ENCODE results near the gene SAMD15.
"Not testable (repeated sequence)": the region's sequence is repeated elsewhere in the genome, so short reads cannot be mapped to it uniquely, and the experiment has no call there.

SAMD15 gene

GRCh38 chr14:77376771-77377501, at the start of gene SAMD15, which contains the start of gene TMED8:
SAMD15 (plus strand) TSS chr14:77377379; CDS start chr14:77377419, 40 bp downstream.
TMED8 (minus strand) TSS chr14:77377094; CDS start chr14:77377053, 41 bp downstream.
- DNase-seq = peak; percentile 91
- peak within 1 kb of the TSS; percentile 92 for H3K4me3 Mint-ChIP-seq
- TF ChIP-seq CTCF (IDR thresholded peaks at IDR 0.05) = no peak
- H3K9me3 Mint-ChIP-seq = no peaks in the 10 kb centered on the region
- peaks cover 32% of the 10 kb centered on the region for H3K36me3 Mint-ChIP-seq (ENCODE audit: low read depth)
- no peaks in the 10 kb centered on the region for H3K27me3 Mint-ChIP-seq (ENCODE audit: low read depth, poor library complexity)
- H3K27ac Mint-ChIP-seq = peak within 1 kb of the TSS; percentile 81
- peaks cover 43% of the 10 kb centered on the region for H3K4me1 Mint-ChIP-seq

- H3K9me3 Mint-ChIP-seq = no peaks in the 10 kb centered on the region
- peaks cover 5% of the 10 kb centered on the region for H3K36me3 Mint-ChIP-seq (ENCODE audit: low read depth)
- H3K4me1 Mint-ChIP-seq = peaks cover 29% of the 10 kb centered on the region
- H3K4me3 Mint-ChIP-seq = no peak overlapping the region
- H3K27me3 Mint-ChIP-seq (ENCODE audit: low read depth, poor library complexity) = no peaks in the 10 kb centered on the region
- no peak for DNase-seq
- no peak for TF ChIP-seq CTCF (IDR thresholded peaks at IDR 0.05)
- no peak overlapping the region for H3K27ac Mint-ChIP-seq
These were observed 47.3 kb upstream of the SAMD15 start for GRCh38 chr14:77329872-77330271.

- peaks cover 27% of the 10 kb centered on the region for H3K36me3 Mint-ChIP-seq (ENCODE audit: low read depth)
- no peak overlapping the region for H3K4me3 Mint-ChIP-seq
- TF ChIP-seq CTCF (IDR thresholded peaks at IDR 0.05) = no peak
- H3K4me1 Mint-ChIP-seq = peaks cover 43% of the 10 kb centered on the region
- H3K9me3 Mint-ChIP-seq = no peaks in the 10 kb centered on the region
- DNase-seq = no peak
- no peak overlapping the region for H3K27ac Mint-ChIP-seq
- H3K27me3 Mint-ChIP-seq (ENCODE audit: low read depth, poor library complexity) = no peaks in the 10 kb centered on the region
These were observed 41.6 kb upstream of the SAMD15 start for GRCh38 chr14:77335576-77335975.

GRCh38 chr14:77337255-77337654, 39.9 kb upstream of the SAMD15 start:
- peaks cover 47% of the 10 kb centered on the region for H3K4me1 Mint-ChIP-seq
- DNase-seq; H3K9me3 Mint-ChIP-seq; H3K4me3 Mint-ChIP-seq; H3K27me3 Mint-ChIP-seq (ENCODE audit: low read depth, poor library complexity): not testable (repeated sequence)
- H3K27ac Mint-ChIP-seq = peak overlapping the region; percentile 57
- peaks cover 43% of the 10 kb centered on the region for H3K36me3 Mint-ChIP-seq (ENCODE audit: low read depth)

- Mint-ChIP-seq H3K27me3 (ENCODE audit: low read depth, poor library complexity) (no peaks in the 10 kb centered on the region), H3K4me1 (peaks cover 50% of the 10 kb centered on the region), H3K4me3 (no peak overlapping the region), H3K27ac (peak overlapping the region; percentile 80), H3K9me3 (no peaks in the 10 kb centered on the region), H3K36me3 (ENCODE audit: low read depth) (peaks cover 45% of the 10 kb centered on the region)
- no peak for TF ChIP-seq CTCF (IDR thresholded peaks at IDR 0.05)
- no peak for DNase-seq
These were observed 39.3 kb upstream of the SAMD15 start for GRCh38 chr14:77337880-77338279.

- peak overlapping the region; percentile 14 for H3K4me3 Mint-ChIP-seq
- DNase-seq = no peak
- H3K27me3 Mint-ChIP-seq (ENCODE audit: low read depth, poor library complexity) = no peaks in the 10 kb centered on the region
- peaks cover 49% of the 10 kb centered on the region for H3K36me3 Mint-ChIP-seq (ENCODE audit: low read depth)
- H3K27ac Mint-ChIP-seq = peak overlapping the region; percentile 80
- TF ChIP-seq CTCF (IDR thresholded peaks at IDR 0.05) = no peak
- H3K9me3 Mint-ChIP-seq = no peaks in the 10 kb centered on the region
- H3K4me1 Mint-ChIP-seq = peaks cover 55% of the 10 kb centered on the region
These were observed 38.9 kb upstream of the SAMD15 start for GRCh38 chr14:77338302-77338701.

Measured in nephron progenitor cell (in vitro differentiated cells).